NCI-H1105 treated with DMSO at 0.1 percent for 48 hours (cell line): ENCODE measurements around the gene TMEM198.

Source experiments
- DNase-seq: peaks from one replicate; lab custom pipeline; 2025; lab: John Stamatoyannopoulos, UW

Gene TMEM198

DNA sequence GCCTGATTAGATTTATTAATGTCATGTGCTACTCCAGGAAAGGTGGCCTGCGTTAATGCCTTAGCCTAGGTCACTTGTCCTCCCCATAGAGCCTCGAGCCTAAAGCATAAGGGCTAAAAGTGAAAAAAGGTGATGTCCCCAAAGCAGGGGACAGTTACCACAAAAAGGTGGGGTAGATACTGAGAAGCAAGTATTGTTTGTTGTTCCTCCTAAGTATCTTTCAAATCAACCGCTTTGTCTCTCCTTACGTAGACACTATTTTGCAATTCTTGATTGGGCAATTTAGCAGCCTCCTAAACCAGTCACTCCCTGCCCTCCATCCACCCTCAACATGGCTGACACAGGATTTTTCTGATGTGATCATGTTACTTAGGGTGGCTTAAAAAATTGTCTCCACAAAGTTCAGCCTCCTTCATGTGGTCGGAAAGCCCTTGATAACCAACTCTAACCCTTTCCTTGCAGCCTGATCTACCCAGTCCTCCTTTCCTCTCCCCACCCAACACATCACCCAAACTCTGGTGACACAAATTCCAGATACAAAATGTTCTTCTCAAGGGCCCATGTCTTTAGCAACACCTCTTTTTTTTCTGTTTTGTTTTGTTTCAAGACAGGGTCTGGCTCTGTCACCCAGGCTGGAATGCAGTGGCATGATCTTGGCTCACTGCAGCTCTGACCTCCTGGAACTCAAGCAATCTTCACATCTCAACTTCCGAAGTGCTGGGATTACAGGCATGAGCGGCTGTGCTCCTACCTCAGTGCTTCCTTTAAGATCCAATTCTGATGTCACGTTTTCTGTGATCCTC is 35.2 kb downstream of the TMEM198 start:
- DNase-seq, result no peak

DNA sequence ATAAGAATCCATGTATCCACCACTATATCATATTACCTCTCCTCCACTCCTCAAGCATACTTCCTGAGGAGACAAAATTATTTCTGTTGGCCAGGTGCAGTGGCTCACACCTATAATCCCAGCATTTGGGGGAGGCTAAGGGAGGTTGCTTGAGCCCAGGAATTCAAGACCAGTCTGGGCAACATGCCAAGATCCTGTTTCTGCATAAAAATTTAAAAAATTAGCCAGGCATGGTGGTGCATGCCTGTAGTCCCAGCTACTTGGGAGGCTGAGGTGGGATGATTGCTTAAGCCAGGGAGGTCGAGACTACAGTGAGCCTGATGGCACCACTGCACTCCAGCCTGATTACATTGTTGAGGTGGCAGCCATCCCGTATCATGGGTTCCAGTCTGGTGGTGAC is 37.5 kb downstream of the TMEM198 start:
- no peak for DNase-seq

DNA sequence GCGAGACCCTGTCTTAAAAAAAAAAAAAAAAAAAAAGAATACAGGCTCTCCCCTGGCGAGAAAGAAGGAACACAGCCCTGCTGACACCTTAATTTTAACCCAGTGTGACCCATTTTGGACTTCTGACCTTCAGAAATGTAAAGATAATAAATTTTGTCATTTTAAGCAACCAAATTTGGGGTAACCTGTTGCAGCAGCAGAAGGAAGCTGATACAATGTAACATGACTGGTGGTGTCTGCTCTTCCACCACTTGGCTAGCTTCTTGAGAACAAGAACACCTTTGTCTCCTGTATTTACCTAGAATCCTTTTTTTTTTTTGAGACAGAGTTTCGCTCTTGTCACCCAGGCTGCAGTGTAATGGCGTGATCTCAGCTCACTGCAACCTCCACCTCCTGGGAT is 47.3 kb downstream of the TMEM198 start:
- DNase-seq, result no peak

DNA sequence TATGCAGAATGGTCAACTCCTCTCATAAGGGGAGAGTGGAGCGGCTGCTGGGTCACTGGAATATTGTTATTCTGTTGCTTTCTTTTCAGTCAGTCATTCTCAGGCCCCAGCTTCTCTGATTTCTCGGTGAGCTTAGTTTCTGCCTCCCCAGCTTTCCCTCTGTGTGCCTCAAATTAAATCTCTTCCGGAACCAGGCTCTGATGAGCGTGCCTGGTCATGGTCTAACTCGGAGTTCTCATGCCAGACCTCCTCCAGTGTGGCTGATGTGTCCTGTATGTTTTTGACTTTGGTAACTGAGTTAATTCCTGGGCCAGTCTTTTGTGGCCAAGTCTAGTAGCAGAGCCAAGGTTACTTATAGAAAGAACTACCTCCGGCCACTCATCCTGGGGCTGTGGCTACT is 48.9 kb downstream of the TMEM198 start:
- DNase-seq, result no peak

DNA sequence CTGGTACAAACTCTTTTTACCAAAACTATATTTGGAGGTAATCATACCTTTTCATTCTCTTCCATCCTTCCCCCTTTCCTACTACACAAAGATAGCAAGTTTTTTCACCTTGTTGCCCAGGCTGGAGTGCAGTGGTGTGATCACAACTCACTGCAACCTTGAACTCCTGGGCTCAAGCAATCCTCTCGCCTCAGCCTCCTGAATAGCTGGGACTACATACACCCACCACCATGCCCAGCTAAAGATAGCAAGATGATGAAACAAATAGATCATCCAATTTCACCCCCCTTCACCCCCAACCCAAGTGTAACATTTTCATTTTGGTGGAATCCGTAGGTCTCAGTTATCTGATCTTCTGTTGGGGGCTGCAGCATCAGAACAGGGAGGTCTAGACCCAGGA is 49.3 kb downstream of the TMEM198 start:
- DNase-seq, result no peak

DNA sequence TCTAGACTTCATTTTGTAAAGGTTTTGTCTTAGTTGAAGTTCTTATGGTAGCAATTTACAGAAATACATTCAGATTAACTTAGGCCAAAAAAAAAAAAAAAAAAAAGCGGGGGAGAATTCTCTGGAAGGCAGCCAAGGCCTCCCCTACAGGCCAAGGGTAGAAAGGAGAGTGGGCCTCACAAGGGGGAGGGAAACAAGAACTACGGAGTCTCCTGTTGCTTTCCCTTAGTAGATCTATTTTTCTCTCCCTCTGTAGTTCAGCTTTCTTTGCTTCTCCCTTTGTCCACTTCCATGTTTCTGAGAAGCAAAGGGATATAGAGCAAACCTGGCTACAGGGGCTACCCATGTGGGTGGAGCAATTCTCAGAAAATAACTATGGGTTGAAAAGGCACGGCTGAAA is 51.4 kb downstream of the TMEM198 start:
- DNase-seq, result no peak

DNA sequence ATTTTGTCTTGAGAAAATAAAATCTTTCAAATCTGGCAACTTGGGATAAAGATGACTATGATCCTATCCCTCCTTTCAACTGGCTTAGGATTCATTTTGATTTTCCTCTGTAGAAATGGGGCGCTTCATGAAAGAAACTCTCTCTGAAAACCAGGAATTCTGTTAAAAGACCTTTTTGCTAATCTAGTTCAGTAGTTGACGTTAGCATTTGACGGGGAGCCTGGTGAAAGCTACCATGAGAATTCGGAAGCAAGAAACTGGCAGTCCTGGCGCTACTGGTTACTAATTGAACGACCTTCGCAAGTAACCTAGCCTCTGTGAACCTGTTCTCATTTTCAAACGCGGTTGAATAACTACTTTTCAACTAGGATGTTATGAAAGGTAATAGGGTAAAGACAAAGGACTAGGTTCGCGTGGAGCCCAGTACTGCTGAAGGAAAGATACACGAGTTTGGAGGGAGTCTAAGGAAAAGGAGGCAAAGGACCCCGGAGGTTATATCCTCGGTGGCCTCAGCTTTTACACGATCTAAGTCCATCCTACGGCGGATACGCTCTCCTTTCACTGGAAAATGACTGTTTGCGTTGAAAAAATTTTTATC is 53.2 kb downstream of the TMEM198 start:
- DNase-seq, result peak; percentile 27

DNA sequence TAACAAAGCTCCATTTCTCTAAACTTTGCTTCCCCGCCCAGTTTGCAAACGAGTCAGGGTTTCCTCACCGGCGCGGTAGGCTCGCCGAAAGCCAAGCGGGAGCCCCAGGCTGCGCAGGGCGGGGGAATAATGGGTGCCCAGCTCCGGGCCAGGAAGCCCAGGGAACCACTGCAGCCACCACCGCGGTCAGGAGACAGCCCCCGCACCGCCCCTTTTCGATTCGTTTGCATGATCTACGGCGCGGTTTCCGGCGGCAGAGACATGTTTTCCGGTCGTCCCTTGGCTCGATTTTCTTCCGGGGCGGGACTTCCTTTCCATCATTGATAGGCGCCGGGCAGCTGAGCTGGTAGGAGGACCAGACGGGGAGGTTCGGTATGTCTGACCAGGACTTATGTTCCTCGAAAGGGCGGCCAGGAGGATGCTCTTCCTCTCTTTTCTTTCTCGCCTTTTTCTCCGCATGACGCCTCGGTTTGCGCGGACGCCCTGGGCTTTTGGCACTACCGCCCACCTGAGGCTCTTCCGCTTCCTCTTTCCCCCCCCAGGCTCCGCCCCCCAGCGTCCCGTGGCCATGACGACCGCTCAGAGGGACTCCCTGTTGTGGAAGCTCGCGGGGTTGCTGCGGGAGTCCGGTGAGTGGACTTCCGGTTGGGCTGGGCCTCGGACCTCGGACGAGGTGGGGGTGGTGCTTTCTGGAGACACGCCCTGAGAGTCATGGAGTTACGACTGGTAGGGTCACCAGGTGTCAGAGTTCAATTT is 53.9 kb downstream of the TMEM198 start, which contains the start of gene STK11IP:
STK11IP (plus strand) TSS at position 306 of the 756 bp plus-strand sequence; CDS start at position 569, 263 bp downstream.
- DNase-seq, result peak; percentile 89

DNA sequence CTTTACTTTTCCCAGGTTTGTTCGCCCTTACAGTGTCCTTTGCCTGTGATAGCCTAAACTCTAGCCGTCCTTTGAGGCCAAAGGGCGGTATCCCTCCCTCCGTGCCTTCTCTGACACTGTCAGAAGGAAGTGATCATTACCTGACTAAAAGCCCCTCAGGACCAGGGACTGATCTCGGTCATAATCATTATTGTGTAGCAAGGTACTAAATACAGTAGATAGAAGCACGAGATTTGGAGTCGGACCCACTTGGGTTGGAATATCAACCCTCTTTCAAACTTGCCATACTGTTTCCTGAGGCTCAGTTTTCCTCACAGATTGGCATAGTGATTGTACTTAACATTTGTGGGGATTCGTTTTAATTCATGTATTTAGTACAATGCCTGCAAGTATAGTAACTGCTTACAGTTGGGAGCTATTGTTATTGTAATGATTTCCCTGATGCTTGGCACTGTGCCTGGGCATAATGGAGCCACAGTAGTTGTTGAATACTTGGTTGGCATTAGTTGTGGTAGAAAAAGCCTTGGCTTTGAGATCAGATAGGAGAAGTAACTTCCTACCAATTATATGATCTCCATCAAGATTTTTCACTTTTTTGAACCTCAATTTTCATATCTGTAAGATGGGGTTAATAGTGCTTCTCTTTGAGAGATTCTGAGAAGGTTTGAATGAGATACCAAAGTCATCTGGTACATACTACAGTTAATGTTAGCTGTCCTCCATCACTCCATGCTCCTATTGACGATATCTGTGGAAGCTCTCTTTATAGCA is 54.7 kb downstream of the TMEM198 start:
- peak; percentile 54 for DNase-seq
